ENCODE data around the gene SELENON.

- peak in 1 of 3 donors; percentile 22 for TF ChIP-seq POLR2A (IDR thresholded peaks at IDR 0.05)
- no peak for TF ChIP-seq CTCF (IDR thresholded peaks at IDR 0.05)
These were observed 33.1 kb upstream of the SELENON start for GRCh38 chr1:25766721-25767436.
